ENCODE data around the gene ATF6.

- TF ChIP-seq CTCF (IDR thresholded peaks at IDR 0.05) (no peak), EZH2 (IDR thresholded peaks at IDR 0.05; ENCODE audit: borderline replicate concordance, insufficient read depth, low read depth, low read length, poor library complexity, severe bottlenecking) (no peak)
Measured at GRCh38 chr1:161978011-161978790, 212.1 kb downstream of the ATF6 start.
